ENCODE measurements around the gene SELENOW. TPM values are rescaled to one million over a fixed set of nuclear protein-coding genes. Genes with fewer than 3 reads are reported as not detected.

SELENOW gene
- polyA plus RNA-seq, 3 donors = 103 to 204 (median 171) TPM

- no peak for TF ChIP-seq CTCF (IDR thresholded peaks at IDR 0.05)
- Histone ChIP-seq H3K9me3 (replicated peaks in 1 of 2; ENCODE audit: control insufficient read depth in 1 of 2, insufficient read depth in 1 of 2, low read length in 2 of 2) (no peaks in the 10 kb centered on the region), H3K36me3 (replicated peaks in 1 of 2; ENCODE audit: control insufficient read depth in 1 of 2, insufficient read depth in 2 of 2, low read length in 2 of 2) (peaks cover 65 to 77% of the 10 kb centered on the region in 2 donors), H3K27me3 (ENCODE audit: control insufficient read depth in 2 of 2, insufficient read depth in 2 of 2, low read length in 2 of 2) (no peaks in the 10 kb centered on the region), H3K79me2 (ENCODE audit: insufficient read depth, low read length) (no peaks in the 10 kb centered on the region), H3K4me3 (replicated peaks in 1 of 3; ENCODE audit: low read depth in 2 of 3, low read length in 3 of 3) (no peak overlapping the region), H3K27ac (ENCODE audit: low read depth in 1 of 2, low read length in 2 of 2) (no peak overlapping the region), H3K4me1 (ENCODE audit: control insufficient read depth in 1 of 2, insufficient read depth in 2 of 2, low read length in 2 of 2) (no peaks in the 10 kb centered on the region), H3K9ac (ENCODE audit: insufficient read depth, low read length, poor library complexity, severe bottlenecking) (no peak overlapping the region), H3K4me2 (replicated peaks; ENCODE audit: extremely low read depth, low read length, poor library complexity, severe bottlenecking) (no peak overlapping the region), H2AFZ (ENCODE audit: insufficient read depth, low read depth, low read length, poor library complexity, severe bottlenecking) (no peak overlapping the region), H4K20me1 (ENCODE audit: insufficient read depth, low read length) (peaks cover 20% of the 10 kb centered on the region)
- H3K27me3 Mint-ChIP-seq (ENCODE audit: low read depth in 3 of 3) = peaks cover 0 to 1% (median 0%) of the 10 kb centered on the region in 3 donors
- no peak overlapping the region for H3K27ac Mint-ChIP-seq
- H3K36me3 Mint-ChIP-seq = peaks cover 64 to 84% of the 10 kb centered on the region in 2 donors
- 98% methylated on average over 9 of the region's 12 CpGs for WGBS (ENCODE audit: insufficient coverage)
- no peaks in the 10 kb centered on the region for H3K4me1 Mint-ChIP-seq
- H3K4me3 Mint-ChIP-seq = no peak overlapping the region
- DNase-seq = no peak
- intact Hi-C loops (cut with micrococcal nuclease) = no loop called here
- peaks cover 0 to 8% (median 4%) of the 10 kb centered on the region in 7 donors for H3K9me3 Mint-ChIP-seq
These were observed 21.9 kb upstream of the SELENOW start for GRCh38 chr19:47756627-47756929.

- Histone ChIP-seq H3K36me3 (replicated peaks in 1 of 2; ENCODE audit: control insufficient read depth in 1 of 2, insufficient read depth in 2 of 2, low read length in 2 of 2) (peaks cover 62 to 72% of the 10 kb centered on the region in 2 donors), H3K4me3 (replicated peaks in 1 of 3; ENCODE audit: low read depth in 2 of 3, low read length in 3 of 3) (no peak overlapping the region), H3K4me1 (ENCODE audit: control insufficient read depth in 1 of 2, insufficient read depth in 2 of 2, low read length in 2 of 2) (no peaks in the 10 kb centered on the region), H3K4me2 (replicated peaks; ENCODE audit: extremely low read depth, low read length, poor library complexity, severe bottlenecking) (no peak overlapping the region), H3K27me3 (ENCODE audit: control insufficient read depth in 2 of 2, insufficient read depth in 2 of 2, low read length in 2 of 2) (no peaks in the 10 kb centered on the region), H3K27ac (ENCODE audit: low read depth in 1 of 2, low read length in 2 of 2) (no peak overlapping the region), H3K9me3 (replicated peaks in 1 of 2; ENCODE audit: control insufficient read depth in 1 of 2, insufficient read depth in 1 of 2, low read length in 2 of 2) (no peaks in the 10 kb centered on the region), H2AFZ (ENCODE audit: insufficient read depth, low read depth, low read length, poor library complexity, severe bottlenecking) (no peak overlapping the region), H4K20me1 (ENCODE audit: insufficient read depth, low read length) (peaks cover 19% of the 10 kb centered on the region), H3K9ac (ENCODE audit: insufficient read depth, low read length, poor library complexity, severe bottlenecking) (no peak overlapping the region), H3K79me2 (ENCODE audit: insufficient read depth, low read length) (no peaks in the 10 kb centered on the region)
- H3K4me3 Mint-ChIP-seq = no peak overlapping the region
- peaks cover 0 to 1% (median 0%) of the 10 kb centered on the region in 3 donors for H3K27me3 Mint-ChIP-seq (ENCODE audit: low read depth in 3 of 3)
- peaks cover 0 to 8% (median 4%) of the 10 kb centered on the region in 7 donors for H3K9me3 Mint-ChIP-seq
- H3K4me1 Mint-ChIP-seq = no peaks in the 10 kb centered on the region
- intact Hi-C loops (cut with micrococcal nuclease) = no loop called here
- TF ChIP-seq CTCF (IDR thresholded peaks at IDR 0.05) = no peak
- H3K27ac Mint-ChIP-seq = peak overlapping the region in 2 of 7 donors; percentile 19 to 66
- DNase-seq = no peak
- over 99% methylated on average over 20 of the region's 22 CpGs for WGBS (ENCODE audit: insufficient coverage)
- H3K36me3 Mint-ChIP-seq = peaks cover 61 to 79% of the 10 kb centered on the region in 2 donors
These were observed 21.4 kb upstream of the SELENOW start for GRCh38 chr19:47756953-47757608.
